ENCODE data around the gene KRT83.

GRCh38 chr12:52356762-52357580 lies 35.8 kb upstream of the KRT83 start:
- TF ChIP-seq CTCF (IDR thresholded peaks at IDR 0.05) = no peak
- TF ChIP-seq POLR2A (IDR thresholded peaks at IDR 0.05) = no peak

Measured in tibial nerve (tissue), 3 donors.